H1 (cell line): ENCODE results near the gene KCTD20. TPM values are rescaled to one million over a fixed set of nuclear protein-coding genes. Genes with fewer than 3 reads are reported as not detected.

ENCODE experiments used
- CTCF ChIA-PET: fragments of 300-600 bp; sonication (Branson Sonifier 250); formaldehyde crosslinking; loops from one replicate; lab custom pipeline; 2021; ENCODE audit not compliant: partially characterized antibody; lab: Charles Lee
- POLR2A ChIA-PET: fragments of 300-600 bp; sonication (Branson Sonifier 250); formaldehyde crosslinking; loops from one replicate; lab custom pipeline; 2021; ENCODE audit warnings: inconsistent platforms; ENCODE audit not compliant: partially characterized antibody; lab: Charles Lee
- DNase-seq, 2 experiments: peaks; one replicate each; pipeline versions ENCODE4 v3.0.0 to v3.0.0-alpha.2; 2010 to 2022; ENCODE audit warnings: low spot score in 2 of 2, low read depth in 1 of 2, mixed read lengths in 1 of 2
- FAIRE-seq: peaks from 2 replicates; lab custom pipeline; 2011; peaks lifted over from hg19 to GRCh38; lab: Jason Lieb, UNC
- H2AFZ ChIP-seq: 2 replicates; pipeline ENCODE4 v1.8.1; 2012; ENCODE audit warnings: low read length, inconsistent platforms
- H2AK5ac ChIP-seq: 2 replicates; pipeline ENCODE4 v1.6.1; 2013; ENCODE audit warnings: low read depth, low read length
- H2BK120ac ChIP-seq: replicated peaks from 2 replicates; pipeline ENCODE3; 2013; ENCODE audit warnings: low read depth, low read length, inconsistent platforms
- H2BK12ac ChIP-seq: 2 replicates; pipeline ENCODE4 v1.6.1; 2013; ENCODE audit warnings: low read depth, low read length
- H2BK15ac ChIP-seq: 2 replicates; pipeline ENCODE4 v1.6.1; 2013; ENCODE audit warnings: low read length
- H2BK20ac ChIP-seq: 2 replicates; pipeline ENCODE4 v1.6.1; 2013; ENCODE audit warnings: low read length
- H2BK5ac ChIP-seq: 2 replicates; pipeline ENCODE4 v1.6.1; 2013; ENCODE audit warnings: low read depth, low read length
- H3K14ac ChIP-seq: 2 replicates; pipeline ENCODE4 v1.6.1; 2013; ENCODE audit warnings: inconsistent platforms; ENCODE audit not compliant: insufficient read length
- H3K18ac ChIP-seq: 2 replicates; pipeline ENCODE4 v1.6.1; 2013; ENCODE audit warnings: low read length; ENCODE audit errors: extremely low read depth
- H3K23ac ChIP-seq: 2 replicates; pipeline ENCODE4 v1.6.1; 2013; ENCODE audit warnings: inconsistent platforms; ENCODE audit not compliant: insufficient read length
- H3K23me2 ChIP-seq: 2 replicates; pipeline ENCODE4 v1.6.1; 2013; ENCODE audit warnings: low read depth, low read length
- H3K27ac ChIP-seq: 2 replicates; pipeline ENCODE4 v1.6.1; 2011; ENCODE audit warnings: low read depth, low read length, inconsistent platforms
- H3K27me3 ChIP-seq, 4 experiments: replicated peaks in 1 of 4; 1 replicate in 1 of 4; 2 replicates in 3 of 4; pipeline versions ENCODE4 v1.6.1 to v1.8.1; 2011 to 2013; ENCODE audit warnings: low read length in 3 of 4, mild to moderate bottlenecking in 3 of 4, inconsistent platforms in 2 of 4, mixed read lengths in 2 of 4, moderate library complexity in 1 of 4; ENCODE audit not compliant: control insufficient read depth in 3 of 4, insufficient read depth in 3 of 4; ENCODE audit errors: extremely low read depth in 1 of 4
- H3K36me3 ChIP-seq, 4 experiments: 2 replicates each; pipeline versions ENCODE4 v1.6.1 to v1.8.1; 2011 to 2013; ENCODE audit warnings: mild to moderate bottlenecking in 4 of 4, low read length in 3 of 4, moderate library complexity in 2 of 4, control low read depth in 1 of 4, inconsistent platforms in 1 of 4; ENCODE audit not compliant: insufficient read depth in 4 of 4, control insufficient read depth in 2 of 4
- H3K4ac ChIP-seq: replicated peaks from 2 replicates; pipeline ENCODE3; 2013; ENCODE audit warnings: low read length, low read depth, mixed read lengths, inconsistent platforms; ENCODE audit not compliant: insufficient read length
- H3K4me1 ChIP-seq, 4 experiments: replicated peaks in 1 of 4; 1 replicate in 1 of 4; 2 replicates in 3 of 4; pipeline versions ENCODE4 v1.6.1 to v1.8.1; 2011 to 2013; ENCODE audit warnings: low read length in 3 of 4, inconsistent platforms in 2 of 4, mixed read lengths in 1 of 4; ENCODE audit not compliant: insufficient read depth in 4 of 4, control insufficient read depth in 3 of 4
- H3K4me2 ChIP-seq, 2 experiments: 2 replicates each; pipeline versions ENCODE4 v1.6.1 to v1.8.1; 2011 to 2013; ENCODE audit warnings: low read depth in 2 of 2, low read length in 2 of 2, control low read depth in 1 of 2, inconsistent platforms in 1 of 2, mild to moderate bottlenecking in 1 of 2; ENCODE audit not compliant: insufficient read depth in 1 of 2
- H3K4me3 ChIP-seq, 4 experiments: fragments of 200-600, 300-600 bp in 1 of 4; sonication (generic), shearing (Covaris generic), sonication (Bioruptor Twin) in 1 of 4; 2 replicates each; pipeline versions ENCODE4 v1.5.1 to v1.8.1; 2011 to 2016; ENCODE audit warnings: low read length in 4 of 4, low read depth in 3 of 4, control low read depth in 2 of 4, inconsistent platforms in 2 of 4, mild to moderate bottlenecking in 2 of 4, mixed read lengths in 1 of 4, moderate library complexity in 1 of 4; ENCODE audit not compliant: insufficient read depth in 2 of 4; ENCODE audit errors: extremely low read depth in 1 of 4
- H3K56ac ChIP-seq: replicated peaks from 2 replicates; pipeline ENCODE3; 2013; ENCODE audit warnings: low read depth, mild to moderate bottlenecking, mixed read lengths, low read length, inconsistent platforms; ENCODE audit not compliant: insufficient read length
- H3K79me1 ChIP-seq: 2 replicates; pipeline ENCODE4 v1.6.1; 2013; ENCODE audit warnings: low read depth, low read length, control low read depth
- H3K79me2 ChIP-seq, 2 experiments: 2 replicates each; pipeline versions ENCODE4 v1.6.1 to v1.8.1; 2012 to 2013; ENCODE audit warnings: low read length in 2 of 2, mild to moderate bottlenecking in 2 of 2, inconsistent platforms in 1 of 2; ENCODE audit not compliant: insufficient read depth in 2 of 2, control insufficient read depth in 1 of 2
- H3K9ac ChIP-seq, 4 experiments: replicated peaks in 1 of 4; 1 replicate in 1 of 4; 2 replicates in 3 of 4; pipeline versions ENCODE4 v1.6.1 to v1.8.1; 2011 to 2013; ENCODE audit warnings: low read depth in 3 of 4, low read length in 3 of 4, control low read depth in 2 of 4, mild to moderate bottlenecking in 2 of 4, moderate library complexity in 2 of 4, inconsistent platforms in 1 of 4; ENCODE audit errors: extremely low read depth in 1 of 4
- H3K9me3 ChIP-seq, 2 experiments: 2 replicates each; pipeline versions ENCODE4 v1.6.1 to v1.8.1; 2012 to 2013; ENCODE audit warnings: mild to moderate bottlenecking in 2 of 2, moderate library complexity in 2 of 2, control low read depth in 1 of 2, inconsistent platforms in 1 of 2, low read depth in 1 of 2, low read length in 1 of 2, mixed read lengths in 1 of 2; ENCODE audit not compliant: insufficient read depth in 2 of 2
- H4K20me1 ChIP-seq, 2 experiments: replicated peaks in 1 of 2; 2 replicates each; pipeline versions ENCODE3 to v1.8.1; 2011 to 2013; ENCODE audit warnings: inconsistent platforms in 2 of 2, low read length in 2 of 2, mild to moderate bottlenecking in 1 of 2; ENCODE audit not compliant: insufficient read depth in 2 of 2, control insufficient read depth in 1 of 2
- H4K5ac ChIP-seq: 2 replicates; pipeline ENCODE4 v1.6.1; 2013; ENCODE audit warnings: low read length, low read depth, mixed read lengths, inconsistent platforms; ENCODE audit not compliant: insufficient read length
- H4K8ac ChIP-seq: 2 replicates; pipeline ENCODE4 v1.8.0; 2013; ENCODE audit warnings: mild to moderate bottlenecking, moderate library complexity, low read length, inconsistent platforms; ENCODE audit not compliant: insufficient read depth; ENCODE audit errors: extremely low read depth
- H4K91ac ChIP-seq: replicated peaks from 2 replicates; pipeline ENCODE3; 2013; ENCODE audit warnings: low read length, mixed read lengths, inconsistent platforms; ENCODE audit not compliant: insufficient read length
- GABPA ChIP-seq: IDR thresholded peaks from 2 replicates; pipeline ENCODE4 v1.6.1; 2011; ENCODE audit warnings: mild to moderate bottlenecking, low read length, moderate library complexity, borderline replicate concordance; ENCODE audit not compliant: insufficient read depth
- KDM4A ChIP-seq: IDR thresholded peaks from one replicate; pipeline ENCODE4 v1.7.1; 2012; ENCODE audit warnings: low read depth, mild to moderate bottlenecking, moderate library complexity, low read length, inconsistent platforms; ENCODE audit not compliant: severe bottlenecking
- PHF8 ChIP-seq: fragments of 200-600 bp; sonication (generic); conservative IDR thresholded peaks from 2 replicates; pipeline ENCODE4 v1.7.1; 2012; ENCODE audit warnings: low read depth, mild to moderate bottlenecking, inconsistent platforms, low read length, moderate library complexity
- TEAD4 ChIP-seq: IDR thresholded peaks from 2 replicates; pipeline ENCODE4 v1.6.1; 2012; ENCODE audit warnings: low read depth, low read length, inconsistent platforms, mixed read lengths
- WGBS, 2 experiments: shearing (Covaris generic) in 1 of 2; methylation state at CpG; one replicate each; pipeline versions ENCODE4 v1.1.6 to v1.1.7; 2013 to 2015; ENCODE audit warnings: low lambda C conversion rate in 2 of 2, mixed read lengths in 2 of 2, inconsistent platforms in 1 of 2, low coverage in 1 of 2, missing lambda C conversion rate in 1 of 2; ENCODE audit not compliant: insufficient replicate concordance in 2 of 2, insufficient coverage in 1 of 2, insufficient read length in 1 of 2; ENCODE audit errors: extremely low coverage in 1 of 2, missing lambda C conversion rate in 1 of 2; 5-methylcytosine and 5-hydroxymethylcytosine counted together
- polyA plus RNA-seq, 7 experiments: library from polyadenylated mRNA; depleted of rRNA in 3 of 7; stranded (reverse) in 5 of 7; unstranded in 2 of 7; fragments of >200 nt in 5 of 7; fragments of 200-250 nt in 2 of 7; gene quantifications; 1 replicate in 5 of 7; 2 replicates in 1 of 7; 4 replicates in 1 of 7; pipeline versions ENCODE4 v1.2.1 to v1.2.3, GENCODE V29; 2011 to 2013; ENCODE audit warnings: missing spikeins in 2 of 7, mixed read lengths in 2 of 7
- total RNA-seq: library from RNA; stranded (reverse); fragmentation: NEBNext Ultra II Directional; extraction: Animal tissue kit (Norgen Biotek cat#: 25700); gene quantifications from 2 replicates; pipeline ENCODE4 v1.2.1, GENCODE V29; 2021

Gene KCTD20
- total and polyA plus RNA-seq, 2 of the 8 experiments (the other 6 are each of a cell fraction or from before 2014, with no cell fraction given), result 10.1 to 26.2 TPM

DNA sequence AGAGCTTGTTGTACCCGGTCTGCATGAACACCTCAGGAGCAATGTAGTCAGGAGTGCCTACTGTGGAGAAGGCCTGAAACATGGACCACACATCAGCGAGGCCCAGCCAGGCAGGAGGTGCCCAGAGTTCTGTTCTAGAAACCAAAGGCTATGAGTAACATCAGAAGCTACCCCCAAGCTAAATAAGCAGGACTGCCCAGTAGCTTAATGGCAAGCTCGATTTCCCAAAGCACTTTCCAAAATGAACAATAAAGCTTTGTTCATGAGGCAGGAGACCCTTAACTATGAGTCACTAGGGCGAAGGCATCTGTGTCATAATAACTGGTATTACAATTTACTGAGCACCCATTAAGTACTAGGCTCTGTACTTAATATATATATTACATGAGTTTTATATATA is 57.1 kb downstream of the KCTD20 start:
- Histone ChIP-seq H2AFZ (no peak overlapping the region), H2BK120ac (no peak overlapping the region), H3K18ac (no peak overlapping the region), H3K4me2 (no peak overlapping the region), H3K4me1 (no peaks in the 10 kb centered on the region), H3K9me3 (no peaks in the 10 kb centered on the region), H3K4me3 (no peak overlapping the region), H3K79me1 (no peaks in the 10 kb centered on the region), H4K91ac (no peak overlapping the region), H2BK12ac (no peak overlapping the region), H3K79me2 (no peaks in the 10 kb centered on the region), H4K20me1 (no peaks in the 10 kb centered on the region), H3K9ac (no peak overlapping the region), H3K4ac (no peak overlapping the region), H3K23me2 (no peaks in the 10 kb centered on the region), H2AK5ac (no peak overlapping the region), H3K23ac (no peak overlapping the region), H4K8ac (no peak overlapping the region), H2BK15ac (no peak overlapping the region), H3K36me3 (peaks cover 0 to 23% (median 14%) of the 10 kb centered on the region in 4 experiments; a peak in 7 of 8 replicates), H4K5ac (no peak overlapping the region), H3K27me3 (no peaks in the 10 kb centered on the region), H3K27ac (no peak overlapping the region), H3K56ac (no peak overlapping the region), H2BK5ac (no peak overlapping the region), H2BK20ac (no peak overlapping the region), H3K14ac (no peak overlapping the region)
- ChIA-PET POLR2A (interaction anchor here (0.8 to 0.9 kb wide), 3 partner anchors 9 to 106 kb away, joined by 3 to 5 read pairs (median 4); no protein-coding TSS in a partner anchor), CTCF (interaction anchor here (1.2 to 2.0 kb wide), 2 partner anchors 13 to 80 kb away, joined by 3 to 9 read pairs; no protein-coding TSS in a partner anchor)
- no peak for DNase-seq
- no peak for FAIRE-seq
- TF ChIP-seq PHF8, result no peak
- TF ChIP-seq KDM4A, result no peak
- TF ChIP-seq GABPA, result no peak
- no peak for TF ChIP-seq TEAD4
- WGBS, 2 experiments, result 92% methylated on average over 4 of the region's 4 CpGs; no CpG with 5 or more reads in 1 of the 2 experiments
